Thoracic aorta (tissue), 2 donors: ENCODE measurements around the gene DUXB. TPM values are rescaled to one million over a fixed set of nuclear protein-coding genes. Genes with fewer than 3 reads are reported as not detected.

ENCODE experiments used
- ATAC-seq: fragments of 150-250 bp; one replicate; pipeline ENCODE4 v1.8.0; 2017; ENCODE audit warnings: low read depth; ENCODE audit not compliant: insufficient number of reproducible peaks, low FRiP score
- DNase-seq: peaks from one replicate; pipeline ENCODE4 v3.0.0-alpha.2; 2020; ENCODE audit warnings: low spot score
- H3K27ac ChIP-seq, 2 donors: fragments of 200-600 bp; sonication (generic); 1 replicate in 1 of 2; 2 replicates in 1 of 2; pipeline ENCODE4 v1.5.1; 2016; ENCODE audit warnings: mild to moderate bottlenecking in 2 of 2, moderate library complexity in 2 of 2
- H3K27me3 ChIP-seq: fragments of 200-600 bp; sonication (generic); replicated peaks from 2 replicates; pipeline ENCODE4 v1.6.0; 2016; ENCODE audit warnings: mild to moderate bottlenecking; ENCODE audit not compliant: insufficient read depth
- H3K36me3 ChIP-seq: fragments of 200-600 bp; sonication (generic); one replicate; pipeline ENCODE4 v1.5.1; 2016
- H3K4me1 ChIP-seq, 2 donors: fragments of 200-600 bp; sonication (generic); 1 replicate in 1 of 2; 2 replicates in 1 of 2; pipeline versions ENCODE4 v1.5.1 to v1.6.0; 2016; ENCODE audit warnings: low read depth in 2 of 2, mild to moderate bottlenecking in 1 of 2; ENCODE audit not compliant: control insufficient read depth in 1 of 2
- H3K4me3 ChIP-seq: fragments of 200-600 bp; sonication (generic); 2 replicates; pipeline ENCODE4 v1.5.1; 2016; ENCODE audit warnings: mild to moderate bottlenecking
- H3K9me3 ChIP-seq: fragments of 200-600 bp; sonication (generic); 2 replicates; pipeline ENCODE4 v1.5.1; 2016
- total RNA-seq, 2 donors: library from RNA; depleted of rRNA; stranded (reverse); fragments of >200 nt; gene quantifications; one replicate each; pipeline versions ENCODE4 v1.1.0 to v1.2.3, GENCODE V29; 2016
- TF ChIP-seq, protein P1 (sequence below): fragments of 200-600 bp; sonication (generic); IDR thresholded peaks from one replicate; pipeline ENCODE4 v1.5.1; 2019; ENCODE audit warnings: antibody characterized with exemption

Gene DUXB
- total RNA-seq, 2 donors from 2014 or later = not detected

DNA sequence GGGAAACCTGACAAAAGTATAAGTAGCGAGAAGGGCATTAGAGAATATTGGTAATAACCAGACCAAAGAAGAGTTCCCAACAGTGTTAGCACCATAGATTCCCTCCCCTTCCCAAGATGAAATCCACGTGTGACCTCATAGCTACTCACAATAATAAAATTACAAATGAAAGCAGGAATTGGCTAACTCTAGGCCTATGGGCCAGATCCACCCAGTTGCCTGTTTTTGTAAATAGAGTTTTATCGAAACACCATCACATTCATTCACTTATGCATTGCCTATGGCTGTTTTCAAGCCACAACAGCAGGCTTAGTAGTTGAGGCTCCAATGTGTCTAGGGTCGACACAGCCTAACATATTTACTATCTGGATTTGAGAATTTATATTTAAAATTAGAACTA is 17.2 kb upstream of the DUXB start:
- no peaks in the 10 kb centered on the region for H3K36me3 ChIP-seq
- ATAC-seq (no peak), DNase-seq (no peak)
- H3K4me1 ChIP-seq = no peaks in the 10 kb centered on the region
- no peak overlapping the region for H3K4me3 ChIP-seq
- TF ChIP-seq, protein P1, sequence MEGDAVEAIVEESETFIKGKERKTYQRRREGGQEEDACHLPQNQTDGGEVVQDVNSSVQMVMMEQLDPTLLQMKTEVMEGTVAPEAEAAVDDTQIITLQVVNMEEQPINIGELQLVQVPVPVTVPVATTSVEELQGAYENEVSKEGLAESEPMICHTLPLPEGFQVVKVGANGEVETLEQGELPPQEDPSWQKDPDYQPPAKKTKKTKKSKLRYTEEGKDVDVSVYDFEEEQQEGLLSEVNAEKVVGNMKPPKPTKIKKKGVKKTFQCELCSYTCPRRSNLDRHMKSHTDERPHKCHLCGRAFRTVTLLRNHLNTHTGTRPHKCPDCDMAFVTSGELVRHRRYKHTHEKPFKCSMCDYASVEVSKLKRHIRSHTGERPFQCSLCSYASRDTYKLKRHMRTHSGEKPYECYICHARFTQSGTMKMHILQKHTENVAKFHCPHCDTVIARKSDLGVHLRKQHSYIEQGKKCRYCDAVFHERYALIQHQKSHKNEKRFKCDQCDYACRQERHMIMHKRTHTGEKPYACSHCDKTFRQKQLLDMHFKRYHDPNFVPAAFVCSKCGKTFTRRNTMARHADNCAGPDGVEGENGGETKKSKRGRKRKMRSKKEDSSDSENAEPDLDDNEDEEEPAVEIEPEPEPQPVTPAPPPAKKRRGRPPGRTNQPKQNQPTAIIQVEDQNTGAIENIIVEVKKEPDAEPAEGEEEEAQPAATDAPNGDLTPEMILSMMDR = no peak
- H3K27ac ChIP-seq = no peak overlapping the region
- no peaks in the 10 kb centered on the region for H3K27me3 ChIP-seq
- H3K9me3 ChIP-seq = no peaks in the 10 kb centered on the region

DNA sequence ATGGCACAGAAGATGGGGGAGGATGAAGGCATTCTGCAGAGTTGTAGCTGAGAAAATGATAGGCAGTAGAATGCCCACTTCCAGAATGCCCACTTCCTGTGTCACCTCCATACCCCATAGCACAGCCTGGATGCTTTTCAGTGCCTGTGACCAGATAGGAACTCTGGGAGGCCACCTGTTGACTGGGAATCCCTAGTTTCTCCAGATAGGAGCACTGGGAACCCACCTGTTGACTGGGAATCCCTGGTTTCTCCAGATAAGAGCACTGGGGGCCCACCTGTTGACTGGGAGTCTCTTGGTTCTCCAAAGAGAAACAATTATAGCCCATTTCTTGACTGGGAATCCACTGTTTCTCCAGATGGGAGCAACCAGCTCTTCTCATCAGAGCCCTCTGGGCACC is 13.4 kb upstream of the DUXB start:
- no peak for DNase-seq
- ATAC-seq = no peak
- Histone ChIP-seq H3K4me3 (no peak overlapping the region), H3K27ac (no peak overlapping the region), H3K4me1 (no peaks in the 10 kb centered on the region), H3K27me3 (no peaks in the 10 kb centered on the region), H3K36me3 (no peaks in the 10 kb centered on the region), H3K9me3 (peaks cover 6% of the 10 kb centered on the region)
- TF ChIP-seq, protein P1 = no peak

DNA sequence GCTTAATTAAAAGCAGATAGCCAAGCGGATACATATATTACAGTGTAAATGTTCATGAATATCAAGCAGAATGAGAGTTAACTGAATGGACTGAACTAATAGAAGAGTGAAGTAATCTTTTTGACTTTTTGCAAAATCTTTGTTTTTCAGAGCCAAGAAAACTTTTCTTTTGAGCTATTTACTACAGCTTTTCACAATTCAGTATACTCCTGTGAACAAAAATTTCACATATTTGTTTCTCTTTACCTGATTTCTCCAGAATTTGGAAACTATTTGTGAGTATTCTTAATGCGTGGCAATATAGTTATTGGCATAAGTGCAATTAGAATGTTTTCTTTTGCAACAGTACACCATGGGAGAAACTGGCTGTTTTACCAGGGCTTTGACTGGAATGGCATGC is 9.1 kb upstream of the DUXB start:
- TF ChIP-seq, protein P1 = no peak
- Histone ChIP-seq H3K4me1 (no peaks in the 10 kb centered on the region), H3K4me3 (no peak overlapping the region), H3K36me3 (no peaks in the 10 kb centered on the region), H3K27ac (no peak overlapping the region), H3K27me3 (no peaks in the 10 kb centered on the region), H3K9me3 (peaks cover 6% of the 10 kb centered on the region)
- ATAC-seq (no peak), DNase-seq (no peak)

DNA sequence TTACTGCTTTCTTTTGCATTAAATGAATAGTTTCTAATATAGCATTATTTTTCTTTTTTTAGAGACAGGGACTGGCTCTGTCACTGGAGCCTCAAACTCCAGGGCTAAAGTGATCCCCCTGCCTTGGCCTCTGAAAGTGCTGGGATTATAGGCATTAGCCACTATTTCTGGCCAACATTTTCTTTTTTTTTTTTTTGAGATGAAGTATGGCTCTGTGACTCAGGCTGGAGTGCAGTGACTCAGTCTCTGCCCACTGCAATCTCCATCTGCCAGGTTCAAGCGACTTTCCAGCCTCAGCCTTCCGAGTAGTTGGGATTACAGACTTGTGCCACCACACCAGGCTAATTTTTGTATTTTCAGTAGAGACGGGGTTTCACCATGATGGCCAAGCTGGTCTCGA is 2.0 kb upstream of the DUXB start:
- TF ChIP-seq, protein P1 = no peak
- no peak overlapping the region for H3K27ac ChIP-seq
- H3K27me3 ChIP-seq = no peaks in the 10 kb centered on the region
- H3K4me1 ChIP-seq = no peaks in the 10 kb centered on the region
- H3K36me3 ChIP-seq = no peaks in the 10 kb centered on the region
- DNase-seq (no peak), ATAC-seq (no peak)
- H3K9me3 ChIP-seq = no peaks in the 10 kb centered on the region
- no peak overlapping the region for H3K4me3 ChIP-seq

DNA sequence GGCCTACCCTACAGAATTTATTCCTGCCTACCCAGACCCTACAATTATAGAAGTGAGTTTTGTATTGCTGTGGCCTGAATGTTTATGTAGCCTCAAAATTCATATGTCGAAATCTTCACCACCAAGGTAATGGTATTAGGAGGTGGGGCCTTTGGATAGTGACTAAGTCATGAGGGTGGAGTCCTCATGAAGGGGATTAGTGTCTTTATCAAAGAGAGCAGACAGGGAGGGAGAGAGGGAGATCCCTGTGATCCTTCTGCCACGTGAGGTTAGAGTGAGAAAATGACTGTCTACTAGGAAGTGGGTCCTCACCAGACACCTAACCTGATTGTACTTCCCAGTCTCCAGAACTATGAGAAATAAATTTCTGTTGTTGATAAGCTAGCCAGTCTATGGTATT is 981 bp upstream of the DUXB start:
- no peaks in the 10 kb centered on the region for H3K27me3 ChIP-seq
- no peak for DNase-seq
- H3K9me3 ChIP-seq = no peaks in the 10 kb centered on the region
- TF ChIP-seq, protein P1 = no peak
- no peaks in the 10 kb centered on the region for H3K36me3 ChIP-seq
- no peak for ATAC-seq
- no peak overlapping the region for H3K4me3 ChIP-seq
- no peaks in the 10 kb centered on the region for H3K4me1 ChIP-seq
- no peak overlapping the region for H3K27ac ChIP-seq
